WERI-Rb-1 (cell line): ENCODE measurements around the gene CATSPERZ.

Experiments
- DNase-seq: peaks from one replicate; pipeline ENCODE4 v3.0.0-alpha.2; 2020
- H3K27ac ChIP-seq: fragments of 250-450 bp; sonication (Bioruptor Pico); 2 replicates; pipeline ENCODE4 v1.5.1; 2020; ENCODE audit warnings: mild to moderate bottlenecking, moderate library complexity
- H3K27me3 ChIP-seq: fragments of 250-450 bp; sonication (Bioruptor Pico); 2 replicates; pipeline ENCODE4 v1.5.1; 2021; ENCODE audit warnings: mild to moderate bottlenecking, low read depth, moderate library complexity; ENCODE audit not compliant: insufficient read depth, severe bottlenecking
- H3K36me3 ChIP-seq: fragments of 250-450 bp; sonication (Bioruptor Pico); 2 replicates; pipeline ENCODE4 v1.5.1; 2020; ENCODE audit warnings: mild to moderate bottlenecking, moderate library complexity
- H3K4me3 ChIP-seq: 2 replicates; pipeline ENCODE4 v1.5.1; 2011; ENCODE audit warnings: low read depth, mild to moderate bottlenecking, control low read depth, low read length
- H3K9me3 ChIP-seq: fragments of 250-450 bp; sonication (Bioruptor Pico); 2 replicates; pipeline ENCODE4 v1.5.1; 2021; ENCODE audit warnings: mild to moderate bottlenecking, moderate library complexity; ENCODE audit not compliant: severe bottlenecking
- TF ChIP-seq, protein P1 (sequence below): IDR thresholded peaks from 2 replicates; pipeline ENCODE4 v1.5.1; 2011; ENCODE audit warnings: low read depth, mild to moderate bottlenecking, control low read depth, inconsistent platforms, low read length

Gene CATSPERZ

DNA sequence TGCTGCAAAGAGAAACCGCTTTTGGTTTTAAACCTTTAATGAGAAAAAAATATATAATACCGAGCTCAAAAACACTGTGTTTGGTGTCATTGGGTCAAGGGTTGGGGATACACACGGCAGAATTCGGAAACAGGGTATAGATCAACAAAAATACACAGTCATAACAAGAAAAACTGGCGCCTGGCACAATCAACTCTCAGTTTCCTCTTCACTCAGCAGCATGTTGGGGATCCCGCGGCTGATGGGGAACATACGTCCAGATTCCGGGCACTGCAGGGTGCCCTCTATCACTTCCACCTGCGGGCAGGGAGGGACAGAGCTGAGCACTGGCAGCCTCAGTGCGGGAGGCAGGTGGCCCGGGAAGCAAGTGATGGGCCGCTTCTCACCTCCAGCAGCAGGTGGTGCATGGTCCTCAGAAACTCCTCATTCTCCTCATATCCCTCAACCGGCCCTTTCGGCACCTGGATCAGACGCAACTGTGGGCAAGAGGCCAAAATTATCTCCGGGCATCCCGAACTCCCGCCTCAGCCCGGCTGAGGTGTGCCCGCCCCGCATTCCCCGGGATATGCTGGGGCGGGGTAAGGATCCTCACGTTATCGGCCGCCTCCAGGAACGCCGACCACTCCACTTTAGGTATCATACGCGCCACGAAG, 16.6 kb downstream of the CATSPERZ start:
- H3K4me3 ChIP-seq: peak overlapping the region; percentile 85
- no peaks in the 10 kb centered on the region for H3K9me3 ChIP-seq
- no peaks in the 10 kb centered on the region for H3K27me3 ChIP-seq
- peak overlapping the region; percentile 94 for H3K27ac ChIP-seq
- peaks cover 14% of the 10 kb centered on the region for H3K36me3 ChIP-seq
- peak; percentile 63 for DNase-seq
- TF ChIP-seq, protein P1, sequence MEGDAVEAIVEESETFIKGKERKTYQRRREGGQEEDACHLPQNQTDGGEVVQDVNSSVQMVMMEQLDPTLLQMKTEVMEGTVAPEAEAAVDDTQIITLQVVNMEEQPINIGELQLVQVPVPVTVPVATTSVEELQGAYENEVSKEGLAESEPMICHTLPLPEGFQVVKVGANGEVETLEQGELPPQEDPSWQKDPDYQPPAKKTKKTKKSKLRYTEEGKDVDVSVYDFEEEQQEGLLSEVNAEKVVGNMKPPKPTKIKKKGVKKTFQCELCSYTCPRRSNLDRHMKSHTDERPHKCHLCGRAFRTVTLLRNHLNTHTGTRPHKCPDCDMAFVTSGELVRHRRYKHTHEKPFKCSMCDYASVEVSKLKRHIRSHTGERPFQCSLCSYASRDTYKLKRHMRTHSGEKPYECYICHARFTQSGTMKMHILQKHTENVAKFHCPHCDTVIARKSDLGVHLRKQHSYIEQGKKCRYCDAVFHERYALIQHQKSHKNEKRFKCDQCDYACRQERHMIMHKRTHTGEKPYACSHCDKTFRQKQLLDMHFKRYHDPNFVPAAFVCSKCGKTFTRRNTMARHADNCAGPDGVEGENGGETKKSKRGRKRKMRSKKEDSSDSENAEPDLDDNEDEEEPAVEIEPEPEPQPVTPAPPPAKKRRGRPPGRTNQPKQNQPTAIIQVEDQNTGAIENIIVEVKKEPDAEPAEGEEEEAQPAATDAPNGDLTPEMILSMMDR: peak; percentile 61

DNA sequence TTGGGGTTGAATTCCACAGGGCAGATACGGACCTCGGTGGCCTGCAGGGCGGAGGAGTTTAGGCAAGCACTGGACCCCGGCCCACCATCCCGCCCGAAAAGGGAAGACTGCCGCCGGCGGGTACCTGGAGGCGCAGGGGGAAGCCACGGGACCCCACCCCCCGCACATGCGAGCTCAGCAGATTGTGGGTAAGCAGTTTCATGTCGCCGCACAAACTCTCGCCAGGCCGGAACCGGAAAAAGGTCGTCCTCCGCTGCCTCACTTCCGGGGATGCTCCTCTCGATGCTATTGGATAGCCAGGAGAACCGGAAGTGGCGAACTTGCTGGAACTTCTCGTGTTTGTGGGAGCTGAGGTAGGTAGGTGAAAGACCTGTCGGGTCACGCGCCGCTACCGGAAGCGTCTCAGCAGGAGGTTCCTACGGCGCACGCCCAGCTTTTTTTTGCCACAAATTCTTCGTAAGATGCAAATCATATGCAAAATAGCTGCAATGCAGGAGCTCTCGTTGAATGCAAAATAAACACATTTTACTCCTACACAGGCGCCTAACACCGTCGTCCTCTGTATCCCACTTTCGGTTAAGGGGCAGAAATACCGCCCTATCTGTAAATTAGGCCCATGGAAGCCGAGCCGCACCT, 17.3 kb downstream of the CATSPERZ start, which contains the start of gene TRMT112:
Gene TRMT112, minus strand, starts transcription at position 235 of the 636 bp plus-strand sequence. Its CDS starts 33 bp downstream, at position 202.
- no peaks in the 10 kb centered on the region for H3K27me3 ChIP-seq
- peak; percentile 95 for DNase-seq
- H3K9me3 ChIP-seq: no peaks in the 10 kb centered on the region
- peaks cover 14% of the 10 kb centered on the region for H3K36me3 ChIP-seq
- peak within 1 kb of the TSS; percentile 85 for H3K4me3 ChIP-seq
- TF ChIP-seq, protein P1: no peak
- peak within 1 kb of the TSS; percentile 94 for H3K27ac ChIP-seq

DNA sequence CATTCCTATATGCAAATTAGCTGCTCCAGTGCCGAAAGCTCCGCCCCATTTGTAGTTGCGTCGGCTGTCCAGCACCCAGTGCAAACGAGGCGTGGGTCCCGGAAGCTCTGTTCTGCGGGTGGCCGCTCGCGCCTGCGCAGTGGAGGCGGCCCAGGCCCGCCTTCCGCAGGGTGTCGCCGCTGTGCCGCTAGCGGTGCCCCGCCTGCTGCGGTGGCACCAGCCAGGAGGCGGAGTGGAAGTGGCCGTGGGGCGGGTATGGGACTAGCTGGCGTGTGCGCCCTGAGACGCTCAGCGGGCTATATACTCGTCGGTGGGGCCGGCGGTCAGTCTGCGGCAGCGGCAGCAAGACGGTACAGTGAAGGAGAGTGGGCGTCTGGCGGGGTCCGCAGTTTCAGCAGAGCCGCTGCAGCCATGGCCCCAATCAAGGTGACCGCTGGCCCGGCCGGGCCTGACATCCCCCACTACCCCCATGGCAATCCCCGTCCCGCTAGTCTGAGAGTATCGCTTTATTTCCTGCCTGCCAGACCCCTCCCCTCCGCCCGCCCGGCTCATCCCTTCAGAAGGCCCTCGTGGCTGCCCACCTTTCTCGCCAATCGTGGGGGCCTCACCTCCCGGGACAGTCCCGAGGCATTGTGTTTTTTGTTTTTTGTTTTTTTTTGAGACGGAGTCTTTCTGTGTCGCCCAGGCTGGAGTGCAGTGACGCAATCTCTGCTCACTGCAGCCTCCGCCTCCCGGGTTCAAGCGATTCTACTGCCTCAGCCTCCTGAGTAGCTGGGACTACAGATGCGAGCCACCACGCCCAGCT, 18.0 kb downstream of the CATSPERZ start, which contains the start of gene PRDX5:
Gene PRDX5, plus strand, starts transcription at position 161 of the 805 bp plus-strand sequence. Its CDS starts 95 bp downstream, at position 256.
- H3K36me3 ChIP-seq: peaks cover 14% of the 10 kb centered on the region
- no peaks in the 10 kb centered on the region for H3K27me3 ChIP-seq
- peak; percentile 96 for DNase-seq
- peak within 1 kb of the TSS; percentile 85 for H3K4me3 ChIP-seq
- no peaks in the 10 kb centered on the region for H3K9me3 ChIP-seq
- H3K27ac ChIP-seq: peak within 1 kb of the TSS; percentile 94
- TF ChIP-seq, protein P1: peak; percentile 72

DNA sequence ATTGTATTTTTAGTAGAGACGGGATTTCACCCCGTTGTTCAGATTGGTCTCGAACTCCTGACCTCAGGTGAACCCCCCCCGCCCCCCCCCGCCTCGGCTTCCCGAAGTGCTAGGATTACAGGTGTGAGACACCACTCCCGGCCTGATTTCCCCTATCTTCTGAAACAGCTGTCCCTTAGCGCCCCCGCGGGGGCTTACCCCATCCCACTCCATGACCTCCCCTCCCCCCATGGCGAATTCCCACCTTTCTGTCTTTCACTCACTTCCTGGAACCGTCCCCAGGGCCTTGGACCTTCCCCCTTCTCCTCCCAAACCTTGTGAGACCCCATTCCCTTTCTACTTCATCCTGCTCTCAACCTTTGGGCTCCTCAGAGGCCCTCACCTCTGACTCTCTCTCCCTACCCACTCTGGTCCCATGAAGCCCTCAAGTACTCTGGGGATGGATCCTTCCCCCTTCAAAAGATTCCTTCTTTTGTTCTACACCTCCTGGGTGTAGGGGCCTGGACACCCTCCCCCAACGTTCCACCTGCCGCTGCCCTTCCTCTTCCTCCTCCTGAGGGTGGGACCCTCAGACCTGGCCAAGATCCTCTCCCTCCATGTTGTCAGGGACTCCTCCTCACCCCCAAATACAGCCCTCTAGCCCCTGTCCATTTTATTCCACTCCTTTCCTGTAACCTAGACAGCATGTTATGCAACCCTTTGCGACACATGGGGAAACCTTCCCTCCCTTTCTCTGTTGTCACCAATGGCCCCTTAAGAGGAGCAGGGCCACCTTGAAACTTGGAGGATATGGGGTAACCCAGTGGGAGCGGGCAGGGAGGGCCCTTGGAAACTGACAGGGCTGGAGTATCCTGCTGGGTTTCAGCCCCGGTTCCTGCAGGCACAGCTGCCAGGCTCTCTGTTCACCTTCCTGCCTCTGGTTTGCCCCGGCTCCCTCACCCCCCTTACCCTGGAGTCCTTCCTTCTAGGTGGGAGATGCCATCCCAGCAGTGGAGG, 18.9 kb downstream of the CATSPERZ start:
- TF ChIP-seq, protein P1: no peak
- Histone ChIP-seq H3K9me3 (no peaks in the 10 kb centered on the region), H3K27me3 (no peaks in the 10 kb centered on the region), H3K27ac (peak overlapping the region; percentile 94), H3K4me3 (peak overlapping the region; percentile 85), H3K36me3 (peaks cover 14% of the 10 kb centered on the region)
- peak; percentile 49 for DNase-seq

DNA sequence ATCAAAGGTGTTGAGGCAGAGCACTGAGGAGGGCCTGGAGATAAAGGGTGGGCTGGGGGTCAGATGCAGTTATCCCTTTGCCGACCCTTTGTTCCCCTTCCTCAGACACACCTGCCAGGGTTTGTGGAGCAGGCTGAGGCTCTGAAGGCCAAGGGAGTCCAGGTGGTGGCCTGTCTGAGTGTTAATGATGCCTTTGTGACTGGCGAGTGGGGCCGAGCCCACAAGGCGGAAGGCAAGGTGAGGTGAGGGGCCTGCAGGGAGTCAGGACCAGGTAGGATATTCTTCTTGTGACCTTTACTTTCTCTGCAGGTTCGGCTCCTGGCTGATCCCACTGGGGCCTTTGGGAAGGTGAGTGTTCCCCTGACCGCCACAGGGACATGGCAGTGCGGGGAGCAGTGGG, 20.4 kb downstream of the CATSPERZ start:
- Histone ChIP-seq H3K4me3 (no peak overlapping the region), H3K27me3 (no peaks in the 10 kb centered on the region), H3K9me3 (no peaks in the 10 kb centered on the region), H3K27ac (no peak overlapping the region), H3K36me3 (peaks cover 1% of the 10 kb centered on the region; the same call in 1 of the 2 replicates)
- TF ChIP-seq, protein P1: no peak
- DNase-seq: no peak
